ENCODE data around the gene OCA2.

GRCh38 chr15:27774638-27775037, 324.5 kb downstream of the OCA2 start:
- TF ChIP-seq CTCF (IDR thresholded peaks at IDR 0.05; ENCODE audit: low read length), result no peak
- no peak for TF ChIP-seq EZH2 (optimal IDR thresholded peaks at IDR 0.05; ENCODE audit: low read depth, low read length)
- TF ChIP-seq EZH2phosphoT487 (IDR thresholded peaks at IDR 0.05; ENCODE audit: low read length), result no peak
